Activated T-helper 1 cell treated with anti-CD3 and anti-CD28 coated beads, Interleukin-2, amount 50 U/mL, for 16 hours (primary cell): Measurements from ENCODE around the gene ZFP90.

ENCODE experiments used
- DNase-seq, 2 donors: peaks; one replicate each; pipeline ENCODE4 v3.0.0-alpha.2; 2020; ENCODE audit warnings: low read depth in 1 of 2, low spot score in 1 of 2

ZFP90 gene

DNA sequence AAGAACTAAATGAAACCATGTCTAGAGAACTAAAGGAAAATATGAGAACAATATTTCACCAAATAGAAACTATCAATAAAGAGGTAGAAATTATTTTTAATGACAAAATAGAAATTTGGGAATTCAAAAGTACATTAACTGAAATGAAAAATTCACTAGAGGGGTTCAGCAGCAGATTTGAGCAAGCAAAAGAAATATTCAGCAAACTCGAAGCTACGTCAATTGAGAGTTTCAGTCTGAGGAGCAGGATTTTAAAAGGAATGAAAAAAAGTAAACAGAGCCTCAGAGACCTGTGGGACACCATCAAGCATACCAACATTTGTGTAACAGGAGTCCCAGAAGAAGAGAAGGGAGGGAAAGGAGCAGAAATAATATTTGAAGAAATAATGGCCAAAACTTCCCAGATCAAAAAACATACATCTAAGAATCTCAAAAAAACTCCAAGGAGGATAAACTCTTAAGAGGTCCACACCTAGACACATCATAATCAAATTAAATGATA lies 38.3 kb downstream of the ZFP90 start:
- no peak for DNase-seq

DNA sequence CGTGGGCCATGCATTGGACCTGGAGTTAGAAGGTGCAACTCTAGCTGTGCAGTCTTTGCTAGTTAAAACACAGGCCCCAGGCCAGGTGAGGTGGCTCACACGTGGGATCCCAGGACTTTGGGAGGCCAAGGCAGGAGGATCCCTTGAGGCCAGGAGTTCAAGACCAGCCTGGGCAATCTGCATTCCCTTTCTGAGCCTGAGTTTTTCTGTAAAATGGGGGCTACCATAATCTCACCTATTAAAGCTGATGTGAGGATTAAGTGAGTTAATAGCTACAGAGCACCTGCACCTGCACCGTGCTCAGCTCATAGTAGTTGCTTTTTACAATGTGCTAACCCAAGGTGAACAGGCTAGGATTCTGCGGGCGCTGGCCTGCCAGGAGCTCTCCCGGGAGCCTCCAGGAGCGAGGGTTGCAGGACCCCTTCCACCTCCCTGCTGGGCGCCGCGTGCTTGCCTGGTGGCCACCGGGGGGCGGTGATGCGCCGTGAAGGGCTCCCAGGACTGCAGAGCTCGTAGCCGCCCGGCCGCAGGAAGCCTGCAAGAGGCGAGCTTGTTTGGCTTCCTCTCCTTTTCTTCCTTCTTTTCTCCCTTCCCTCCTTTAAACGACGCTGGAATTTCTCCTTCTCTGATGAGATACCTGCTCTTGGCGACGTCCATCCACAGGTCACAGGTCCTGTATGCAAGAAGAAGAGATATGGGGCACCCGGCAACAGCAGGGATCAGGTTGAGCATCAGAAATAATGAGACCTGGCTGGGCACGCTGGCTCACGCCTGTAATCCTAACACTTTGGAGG lies 51.3 kb downstream of the ZFP90 start:
- peak; percentile 14 to 30 for DNase-seq

DNA sequence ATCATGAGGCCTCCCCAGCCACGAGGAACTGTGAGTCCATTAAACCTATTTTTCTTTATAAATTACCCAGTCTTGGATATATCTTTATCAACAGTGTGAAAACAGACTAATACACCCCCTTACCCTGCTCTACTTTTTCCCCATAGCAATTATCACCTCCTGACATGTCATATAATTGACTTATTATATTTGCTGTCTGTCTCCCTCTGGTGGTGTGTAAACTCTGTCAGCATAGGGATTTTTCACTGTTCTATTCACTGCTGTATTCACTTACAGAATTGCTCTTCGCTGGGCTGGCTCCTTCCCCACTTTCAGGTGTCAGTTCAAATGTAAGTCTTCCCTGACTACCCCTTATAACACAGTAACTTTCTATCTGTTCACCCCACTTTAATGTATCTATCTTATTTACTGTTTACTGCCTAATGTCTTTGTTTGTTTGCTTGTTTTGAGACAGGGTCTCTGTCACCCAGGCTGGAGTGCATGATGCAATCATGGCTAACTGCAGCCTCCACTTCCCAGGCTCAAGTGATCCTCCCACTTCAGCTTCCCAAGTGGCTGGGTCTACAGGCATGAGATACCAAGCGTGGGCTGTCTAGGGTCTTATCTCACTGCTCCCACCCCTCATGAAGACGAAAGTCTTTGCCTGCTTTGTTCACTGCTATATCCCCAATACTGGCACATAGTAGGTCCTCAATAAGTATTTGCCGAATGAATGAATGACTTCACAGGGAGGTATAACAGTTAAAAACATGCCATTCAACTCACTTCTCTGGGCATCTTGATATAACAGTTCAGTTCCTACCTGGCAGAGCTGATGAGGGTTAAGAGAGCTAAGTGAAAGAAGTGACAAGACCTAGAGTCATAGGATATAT lies 53.6 kb downstream of the ZFP90 start:
- no peak for DNase-seq

- no peak for DNase-seq
Measured at GRCh38 chr16:68596266-68596665, 57.2 kb downstream of the ZFP90 start.

DNA sequence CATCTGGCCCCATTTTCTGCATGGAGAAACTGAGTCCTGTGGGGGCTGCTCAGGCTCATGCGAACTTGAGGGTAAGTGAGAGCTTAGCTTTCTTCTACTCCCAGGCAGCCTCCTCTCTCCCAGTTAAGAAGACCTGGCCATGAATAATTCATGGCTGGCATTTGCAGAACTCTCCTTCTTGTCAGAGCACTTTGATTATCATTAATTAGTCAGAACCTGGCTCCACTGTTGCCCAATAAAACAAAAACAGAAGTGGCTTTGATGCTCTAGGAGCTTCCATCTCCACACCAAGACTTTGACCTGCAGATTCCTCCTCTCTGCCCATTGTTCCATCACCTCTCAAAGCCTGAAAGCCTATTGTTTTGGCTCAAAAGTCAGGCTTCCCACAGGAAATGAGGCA lies 60.5 kb downstream of the ZFP90 start:
- DNase-seq, result no peak

DNA sequence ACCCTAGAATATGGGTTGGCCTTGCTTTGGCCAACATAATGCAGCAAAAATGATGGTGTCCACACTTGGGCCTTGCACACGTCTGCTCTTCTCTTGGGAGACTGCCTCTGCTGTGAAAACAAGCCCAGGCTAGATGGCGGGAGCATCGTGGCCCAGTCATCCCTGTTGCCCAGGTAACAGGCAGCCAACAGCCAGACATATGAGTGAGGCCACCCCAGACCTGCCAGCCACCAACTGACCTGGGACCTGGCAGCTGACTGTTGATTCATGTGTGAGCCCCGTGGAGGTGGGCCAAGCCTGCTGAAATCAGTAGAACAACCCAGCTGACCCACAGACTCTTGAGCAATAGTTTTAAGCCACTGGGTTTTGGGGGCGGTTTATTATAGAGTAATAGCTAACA lies 66.7 kb downstream of the ZFP90 start:
- no peak for DNase-seq

DNA sequence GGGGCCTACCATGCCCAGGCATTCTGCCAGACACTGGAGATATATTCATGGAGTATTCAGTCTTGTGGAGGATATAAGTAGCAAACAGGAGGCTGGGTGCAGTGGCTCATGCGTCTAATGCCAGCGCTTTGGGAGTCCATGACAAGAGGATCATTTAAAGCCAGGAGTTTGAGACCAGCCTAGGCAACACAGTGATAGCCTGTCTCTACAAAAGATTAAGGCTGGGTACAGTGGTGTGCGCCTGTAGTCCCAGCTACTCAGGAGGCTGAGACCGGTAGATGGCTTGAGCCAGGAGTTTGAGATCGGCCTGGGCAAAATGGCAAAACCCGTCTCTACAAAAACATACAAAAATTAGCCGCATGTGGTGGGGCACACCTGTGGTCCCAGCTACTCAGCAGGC lies 68.4 kb downstream of the ZFP90 start:
- DNase-seq, result no peak

GRCh38 chr16:68608330-68608729 lies 69.2 kb downstream of the ZFP90 start:
- DNase-seq, result no peak

GRCh38 chr16:68612996-68613395 lies 73.9 kb downstream of the ZFP90 start:
- no peak for DNase-seq

DNA sequence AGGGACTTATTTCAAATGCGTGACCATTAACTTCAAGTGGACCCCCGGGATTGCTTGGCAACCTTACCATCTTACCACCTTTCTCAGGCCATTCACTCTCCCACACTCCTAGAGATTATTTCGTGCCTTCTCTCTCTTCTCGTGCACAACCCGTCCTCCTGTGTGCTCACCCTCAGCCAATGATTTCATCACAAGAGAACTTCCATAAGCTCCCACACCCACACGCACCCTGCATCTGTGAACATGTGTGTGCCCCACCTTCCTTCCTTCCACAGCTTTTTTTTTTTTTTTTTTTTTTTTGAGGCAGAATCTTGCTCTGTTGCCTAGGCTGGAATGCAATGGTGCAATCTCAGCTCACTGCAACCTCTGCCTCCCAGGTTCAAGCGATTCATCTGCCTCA lies 78.6 kb downstream of the ZFP90 start:
- DNase-seq, result no peak
